HepG2 (cell line): Measurements from ENCODE around the gene VWA7. TPM values are rescaled to one million over a fixed set of nuclear protein-coding genes. Genes with fewer than 3 reads are reported as not detected.

Experiments
- AHR ChIP-seq: IDR thresholded peaks from 2 replicates; pipeline ENCODE4 v1.6.1; 2018; ENCODE audit warnings: missing genetic modification reagents, missing compliant biosample characterization
- ATF7-NPFF ChIP-seq: sonication (generic); formaldehyde crosslinking; IDR thresholded peaks from 2 replicates; pipeline ENCODE4 v1.8.1; 2023; ENCODE audit warnings: mild to moderate bottlenecking, low read depth, missing genetic modification reagents, moderate library complexity
- FOXK1 ChIP-seq: sonication (generic); formaldehyde crosslinking; IDR thresholded peaks from 2 replicates; pipeline ENCODE4 v1.4.0; 2020; ENCODE audit warnings: low read depth, missing genetic modification reagents, borderline replicate concordance
- FOXO4 ChIP-seq: sonication (generic); formaldehyde crosslinking; conservative IDR thresholded peaks from 2 replicates; pipeline ENCODE4 v1.8.1; 2023; ENCODE audit warnings: missing genetic modification reagents
- HDAC2 ChIP-seq: sonication (generic); formaldehyde crosslinking; IDR thresholded peaks from 2 replicates; pipeline ENCODE4 v1.4.0; 2020; ENCODE audit warnings: missing genetic modification reagents
- HMGA1 ChIP-seq: sonication (generic); formaldehyde crosslinking; conservative IDR thresholded peaks from 2 replicates; pipeline ENCODE4 v1.4.0; 2020; ENCODE audit warnings: missing genetic modification reagents
- HNRNPLL ChIP-seq: fragments of 200-400 bp; formaldehyde crosslinking; IDR thresholded peaks from 2 replicates; pipeline ENCODE4 v1.6.1; 2017; ENCODE audit warnings: mild to moderate bottlenecking, low read depth, low read length; ENCODE audit not compliant: poor library complexity, severe bottlenecking
- KDM5B ChIP-seq: sonication (generic); formaldehyde crosslinking; IDR thresholded peaks from 2 replicates; pipeline ENCODE4 v1.4.0; 2020; ENCODE audit warnings: missing genetic modification reagents, mild to moderate bottlenecking, borderline replicate concordance
- KMT2A ChIP-seq: sonication (generic); formaldehyde crosslinking; IDR thresholded peaks from 2 replicates; pipeline ENCODE4 v1.4.0; 2020; ENCODE audit warnings: missing genetic modification reagents
- MAFK ChIP-seq, 2 experiments: IDR thresholded peaks in 1 of 2; conservative IDR thresholded peaks in 1 of 2; 2 replicates each; pipeline ENCODE4 v1.6.1; 2011; ENCODE audit warnings: improper control_type of control experiment in 2 of 2, low read length in 2 of 2
- NFYC ChIP-seq: IDR thresholded peaks from 2 replicates; pipeline ENCODE4 v1.6.1; 2016; ENCODE audit warnings: missing genetic modification reagents, missing compliant biosample characterization
- NR3C1 ChIP-seq: sonication (generic); formaldehyde crosslinking; IDR thresholded peaks from 2 replicates; pipeline ENCODE4 v1.4.0; 2020; ENCODE audit warnings: missing genetic modification reagents
- POLR2AphosphoS5 ChIP-seq: IDR thresholded peaks from 2 replicates; pipeline ENCODE4 v1.6.1; 2012; ENCODE audit warnings: low read depth, low read length
- SMARCC2 ChIP-seq: fragments of 450-650 bp; IDR thresholded peaks from 2 replicates; pipeline ENCODE4 v1.6.1; 2017; ENCODE audit warnings: antibody characterized with exemption, mild to moderate bottlenecking
- TBX2 ChIP-seq: sonication (generic); formaldehyde crosslinking; IDR thresholded peaks from 2 replicates; pipeline ENCODE4 v1.5.0; 2020; ENCODE audit warnings: missing genetic modification reagents, mild to moderate bottlenecking, borderline replicate concordance
- YEATS4 ChIP-seq: sonication (generic); formaldehyde crosslinking; IDR thresholded peaks from 2 replicates; pipeline ENCODE4 v1.4.0; 2020; ENCODE audit warnings: missing genetic modification reagents, borderline replicate concordance
- ZFP1 ChIP-seq: IDR thresholded peaks from 2 replicates; pipeline ENCODE4 v1.6.1; 2016
- ZNF383 ChIP-seq: sonication (generic); formaldehyde crosslinking; IDR thresholded peaks from 2 replicates; pipeline ENCODE4 v1.4.0; 2020; ENCODE audit warnings: missing genetic modification reagents, mild to moderate bottlenecking, borderline replicate concordance
- ZNF460 ChIP-seq: sonication (generic); formaldehyde crosslinking; IDR thresholded peaks from 2 replicates; pipeline ENCODE4 v1.5.1; 2020; ENCODE audit warnings: missing genetic modification reagents, mild to moderate bottlenecking, borderline replicate concordance
- ZNF556 ChIP-seq: sonication (generic); formaldehyde crosslinking; IDR thresholded peaks from 2 replicates; pipeline ENCODE4 v1.4.0; 2020; ENCODE audit warnings: mild to moderate bottlenecking, missing genetic modification reagents, borderline replicate concordance
- ZNF850 ChIP-seq: sonication (generic); formaldehyde crosslinking; conservative IDR thresholded peaks from 2 replicates; pipeline ENCODE4 v1.9.0; 2021; ENCODE audit warnings: mild to moderate bottlenecking, missing genetic modification reagents
- ZSCAN12 ChIP-seq: sonication (generic); formaldehyde crosslinking; IDR thresholded peaks from 2 replicates; pipeline ENCODE4 v1.9.0; 2021; ENCODE audit warnings: mild to moderate bottlenecking, missing genetic modification reagents
- ZSCAN20 ChIP-seq: sonication (generic); formaldehyde crosslinking; IDR thresholded peaks from 2 replicates; pipeline ENCODE4 v1.4.0; 2020; ENCODE audit warnings: missing genetic modification reagents, mild to moderate bottlenecking, borderline replicate concordance
- ZSCAN21 ChIP-seq: sonication (generic); formaldehyde crosslinking; IDR thresholded peaks from 2 replicates; pipeline ENCODE4 v1.8.0; 2022; ENCODE audit warnings: mild to moderate bottlenecking, missing genetic modification reagents, moderate library complexity, borderline replicate concordance
- polyA plus RNA-seq, 8 experiments: library from polyadenylated mRNA; depleted of rRNA in 3 of 8; stranded (reverse) in 7 of 8; unstranded in 1 of 8; fragments of >200 nt; fragmentation: Illumina TruSeq in 4 of 8; extraction: Trizol in 4 of 8; gene quantifications; 2 replicates each; pipeline versions ENCODE4 v1.2.1 to v1.2.3, GENCODE V29; 2011 to 2016; ENCODE audit warnings: low read depth in 4 of 8, missing spikeins in 1 of 8, mixed read lengths in 1 of 8; ENCODE audit not compliant: insufficient read depth in 1 of 8
- total RNA-seq, 5 experiments: library from RNA; depleted of rRNA; stranded (reverse); fragments of >200 nt; fragmentation: Illumina TruSeq; extraction: Trizol; gene quantifications; 2 replicates each; pipeline ENCODE4 v1.2.3, GENCODE V29; 2016; ENCODE audit warnings: low read depth in 1 of 5
- TF ChIP-seq, protein P1 (sequence below): sonication (generic); formaldehyde crosslinking; IDR thresholded peaks from 2 replicates; pipeline ENCODE4 v1.8.0; 2022; ENCODE audit warnings: mild to moderate bottlenecking, missing genetic modification reagents; ENCODE audit not compliant: insufficient replicate concordance

Gene VWA7
- total and polyA plus RNA-seq, 2 of the 13 experiments (the other 11 are each of a cell fraction or from before 2014, with no cell fraction given): 0.86 to 3.3 TPM

- TF ChIP-seq HNRNPLL (peak; percentile 55), MAFK (conservative IDR thresholded peaks at IDR 0.05 in 1 of 2, IDR thresholded peaks at IDR 0.05 in 1 of 2; ENCODE audit: low read length in 2 of 2) (no peak), ATF7-NPFF (CRISPR knock-in tag) (0 out of 2 replicates have a peak, but pooled peaks have one; percentile 41), ZNF460 (CRISPR knock-in tag) (peak; percentile 96), ZSCAN12 (CRISPR knock-in tag) (no peak), ZNF556 (CRISPR knock-in tag) (no peak), AHR (0 out of 2 replicates have a peak, but pooled peaks have one; percentile 30), HMGA1 (CRISPR knock-in tag) (no peak), ZSCAN21 (CRISPR knock-in tag) (peak; percentile 22; the same call in 1 of the 2 replicates), ZSCAN20 (CRISPR knock-in tag) (peak; percentile 25; the same call in 1 of the 2 replicates), TBX2 (CRISPR knock-in tag) (peak; percentile 40; the same call in 1 of the 2 replicates), KMT2A (CRISPR knock-in tag) (0 out of 2 replicates have a peak, but pooled peaks have one; percentile 2), POLR2AphosphoS5 (no peak), ZNF383 (no peak), HDAC2 (CRISPR knock-in tag) (0 out of 2 replicates have a peak, but pooled peaks have one; percentile 9), YEATS4 (CRISPR knock-in tag) (0 out of 2 replicates have a peak, but pooled peaks have one; percentile 13), ZFP1 (CRISPR knock-in tag) (0 out of 2 replicates have a peak, but pooled peaks have one; percentile 13), FOXO4 (no peak), FOXK1 (CRISPR knock-in tag) (no peak), SMARCC2 (no peak), KDM5B (0 out of 2 replicates have a peak, but pooled peaks have one; percentile 7), NR3C1 (CRISPR knock-in tag) (no peak), NFYC (CRISPR knock-in tag) (0 out of 2 replicates have a peak, but pooled peaks have one; percentile 6), ZNF850 (CRISPR knock-in tag) (0 out of 2 replicates have a peak, but pooled peaks have one; percentile 81)
- TF ChIP-seq, protein P1, sequence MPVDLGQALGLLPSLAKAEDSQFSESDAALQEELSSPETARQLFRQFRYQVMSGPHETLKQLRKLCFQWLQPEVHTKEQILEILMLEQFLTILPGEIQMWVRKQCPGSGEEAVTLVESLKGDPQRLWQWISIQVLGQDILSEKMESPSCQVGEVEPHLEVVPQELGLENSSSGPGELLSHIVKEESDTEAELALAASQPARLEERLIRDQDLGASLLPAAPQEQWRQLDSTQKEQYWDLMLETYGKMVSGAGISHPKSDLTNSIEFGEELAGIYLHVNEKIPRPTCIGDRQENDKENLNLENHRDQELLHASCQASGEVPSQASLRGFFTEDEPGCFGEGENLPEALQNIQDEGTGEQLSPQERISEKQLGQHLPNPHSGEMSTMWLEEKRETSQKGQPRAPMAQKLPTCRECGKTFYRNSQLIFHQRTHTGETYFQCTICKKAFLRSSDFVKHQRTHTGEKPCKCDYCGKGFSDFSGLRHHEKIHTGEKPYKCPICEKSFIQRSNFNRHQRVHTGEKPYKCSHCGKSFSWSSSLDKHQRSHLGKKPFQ (CRISPR knock-in tag): peak; percentile 15
Observed at GRCh38 chr6:31821301-31822035, 44.3 kb upstream of the VWA7 start (continued).
